SK-MEL-5 (cell line): ENCODE data around the gene DDX24. TPM values are rescaled to one million over a fixed set of nuclear protein-coding genes. Genes with fewer than 3 reads are reported as not detected.

Experiments
- DNase-seq: peaks from one replicate; pipeline ENCODE4 v3.0.0-alpha.2; 2016; ENCODE audit warnings: low read depth, low spot score
- in situ Hi-C: cut with HindIII; loops from 2 replicates; pipeline ENCODE4 v1.10.0; 2016; ENCODE audit warnings: low sequenced_read_pairs, high pct_unique_total_duplicates, low pct_unique_long_range_greater_than_20kb
- total RNA-seq: library from RNA; depleted of rRNA; stranded (reverse); fragments of >200 nt; shearing (Covaris generic); gene quantifications from 2 replicates; pipeline ENCODE4 v1.2.3, GENCODE V29; 2014

The DDX24 gene
- total RNA-seq, 1 experiment from 2014 or later: 237 TPM

DNA sequence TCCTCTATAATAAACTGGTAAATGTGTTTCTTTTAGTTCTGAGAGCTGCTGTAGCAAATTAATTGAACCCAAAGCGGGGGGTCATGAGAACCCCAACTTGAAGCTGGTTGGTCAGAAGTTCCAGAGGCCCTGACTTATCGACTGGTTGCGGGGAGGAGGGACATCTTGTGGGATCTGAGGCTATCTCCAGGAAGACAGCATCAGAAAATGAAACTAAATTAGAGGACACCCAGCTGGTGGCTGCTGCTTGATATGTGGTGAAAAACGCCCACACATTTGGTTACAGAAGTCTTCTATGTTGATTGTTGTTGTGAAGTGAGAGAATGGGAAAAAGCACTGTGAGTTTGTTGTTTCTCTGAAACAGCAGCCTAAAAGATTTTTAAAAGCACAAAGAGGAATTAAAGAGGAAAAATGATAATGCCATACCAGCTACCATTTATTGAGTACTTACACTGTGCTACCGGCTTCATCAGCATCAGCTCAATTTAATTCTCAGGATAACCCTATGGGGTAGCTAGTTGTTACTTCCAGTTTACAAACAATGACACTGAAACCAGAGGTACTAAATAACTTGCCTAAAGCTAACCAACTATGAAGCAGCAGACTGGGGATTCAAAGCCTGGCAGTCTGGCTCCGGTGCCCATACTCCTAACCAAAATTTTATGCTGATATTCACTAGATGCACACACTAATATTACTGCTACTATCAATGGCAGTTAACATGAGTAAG, 24.3 kb downstream of the DDX24 start:
- DNase-seq: no peak
- in situ Hi-C loops: no loop called here

DNA sequence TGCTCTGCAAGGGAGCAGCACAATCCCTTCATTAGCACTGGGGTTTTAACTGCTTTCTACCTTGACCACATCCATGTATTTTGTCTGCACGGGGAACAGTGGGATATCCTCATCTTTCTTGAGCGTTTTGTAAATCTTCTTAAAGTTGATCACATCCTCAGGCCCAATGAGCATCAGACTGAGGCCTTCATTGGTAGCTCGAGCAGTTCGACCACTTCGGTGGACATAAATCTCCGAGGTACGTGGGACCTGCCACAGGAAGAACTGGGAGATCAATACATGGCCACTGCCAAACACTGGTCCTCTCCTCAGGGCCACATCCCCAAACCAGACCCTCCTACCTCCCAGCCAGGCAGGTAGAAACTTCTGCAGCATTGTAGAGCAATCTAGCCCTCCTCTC, 26.1 kb downstream of the DDX24 start:
- no peak for DNase-seq
- in situ Hi-C loops: no loop called here

DNA sequence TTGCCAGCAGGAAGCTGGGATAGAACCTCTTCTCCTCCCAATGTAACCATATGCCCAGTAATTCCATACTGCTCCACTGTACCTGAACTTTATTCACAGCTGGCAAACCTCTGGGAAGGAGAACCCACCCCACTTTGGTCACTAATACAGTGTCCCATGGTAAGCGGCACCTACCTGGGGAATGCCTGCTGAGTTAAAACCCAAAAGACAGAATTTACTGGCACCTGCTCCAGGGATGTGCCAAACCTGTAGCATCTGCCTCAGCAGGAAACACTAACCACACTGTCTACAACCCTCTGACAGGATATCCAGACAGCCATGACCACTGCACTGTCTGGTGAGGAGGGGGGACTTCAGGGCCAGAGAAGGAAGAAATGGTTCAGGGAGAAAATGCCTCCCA, 26.6 kb downstream of the DDX24 start:
- in situ Hi-C loops: no loop called here
- DNase-seq: no peak

DNA sequence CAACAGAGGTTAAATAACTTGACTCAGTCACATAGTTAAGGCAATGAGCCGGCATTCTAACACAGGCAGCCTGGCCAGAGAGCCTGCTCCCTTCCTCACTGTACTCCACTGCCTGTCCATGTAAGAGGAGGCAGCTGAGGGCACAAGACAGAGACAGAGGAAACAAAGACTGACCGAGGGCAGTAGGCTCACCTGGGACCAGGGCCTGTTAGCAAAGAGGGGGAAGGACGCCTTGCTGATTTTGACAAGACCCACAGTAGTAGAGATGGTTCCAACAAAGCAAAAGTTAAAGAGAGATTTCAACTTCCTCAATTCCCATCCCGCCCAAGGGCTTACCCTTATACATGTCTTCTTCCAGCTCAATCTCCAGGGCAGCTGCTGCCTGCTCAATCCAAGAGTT, 28.3 kb downstream of the DDX24 start:
- DNase-seq: no peak
- in situ Hi-C loops: no loop called here

DNA sequence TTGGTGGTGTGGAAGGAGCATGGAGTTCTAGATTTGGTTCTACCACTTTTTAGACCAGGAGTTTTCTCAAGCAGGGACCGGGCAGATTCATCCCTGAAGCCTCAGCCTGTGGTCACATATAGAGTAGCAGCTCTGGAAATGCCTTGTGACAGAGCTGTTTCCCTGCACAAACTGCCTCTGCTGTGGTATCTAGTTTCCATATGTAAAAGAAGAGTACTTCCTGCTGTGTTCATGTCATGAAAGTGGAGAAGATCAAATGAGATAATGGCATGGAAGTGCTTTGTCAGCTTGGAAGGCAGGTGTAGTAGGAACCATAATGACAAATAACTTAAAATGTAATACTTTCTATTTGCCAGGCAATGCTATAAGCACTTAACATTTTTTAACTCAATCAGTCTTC, 28.8 kb downstream of the DDX24 start:
- no peak for DNase-seq
- in situ Hi-C loops: no loop called here

DNA sequence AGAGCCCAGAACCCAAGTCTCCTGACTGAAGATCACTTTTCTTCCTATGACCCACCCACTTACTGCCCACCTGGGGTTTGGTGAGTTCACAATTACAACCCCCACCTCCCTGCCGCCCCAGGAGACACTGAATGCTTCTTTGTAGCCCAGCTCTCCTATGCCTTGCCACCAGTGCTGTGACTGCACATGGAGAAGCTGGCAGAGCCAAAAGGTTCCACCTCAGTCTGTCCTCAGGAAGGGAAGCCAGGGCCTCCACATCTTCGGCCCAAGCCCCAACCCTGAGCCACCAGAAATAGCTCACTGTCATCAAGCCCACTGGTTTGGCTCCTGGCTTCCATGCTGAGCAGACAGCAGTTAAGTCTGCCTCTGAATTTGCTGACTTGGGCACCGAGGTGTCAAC, 29.2 kb downstream of the DDX24 start:
- DNase-seq: no peak
- in situ Hi-C loops: no loop called here

DNA sequence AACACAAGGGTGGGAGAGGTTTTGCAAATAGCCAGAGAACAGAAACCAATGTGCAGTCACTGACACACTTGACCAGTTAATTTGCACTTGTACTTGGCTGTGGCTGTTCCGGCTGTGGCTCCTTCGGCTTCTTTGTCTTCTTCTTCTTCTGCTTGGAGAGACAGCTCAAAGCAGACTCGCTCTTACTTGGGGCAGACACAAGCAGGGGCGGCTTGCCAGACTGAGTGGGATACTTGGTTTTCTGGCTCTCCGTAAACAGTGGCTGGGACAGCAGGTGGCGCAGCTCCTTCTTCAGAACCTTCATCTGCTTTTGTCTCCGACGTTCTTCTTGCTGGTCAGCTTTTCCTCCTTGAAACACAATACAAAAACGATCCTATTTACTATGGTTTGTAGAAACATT, 29.9 kb downstream of the DDX24 start:
- in situ Hi-C loops: no loop called here
- DNase-seq: peak; percentile 66

DNA sequence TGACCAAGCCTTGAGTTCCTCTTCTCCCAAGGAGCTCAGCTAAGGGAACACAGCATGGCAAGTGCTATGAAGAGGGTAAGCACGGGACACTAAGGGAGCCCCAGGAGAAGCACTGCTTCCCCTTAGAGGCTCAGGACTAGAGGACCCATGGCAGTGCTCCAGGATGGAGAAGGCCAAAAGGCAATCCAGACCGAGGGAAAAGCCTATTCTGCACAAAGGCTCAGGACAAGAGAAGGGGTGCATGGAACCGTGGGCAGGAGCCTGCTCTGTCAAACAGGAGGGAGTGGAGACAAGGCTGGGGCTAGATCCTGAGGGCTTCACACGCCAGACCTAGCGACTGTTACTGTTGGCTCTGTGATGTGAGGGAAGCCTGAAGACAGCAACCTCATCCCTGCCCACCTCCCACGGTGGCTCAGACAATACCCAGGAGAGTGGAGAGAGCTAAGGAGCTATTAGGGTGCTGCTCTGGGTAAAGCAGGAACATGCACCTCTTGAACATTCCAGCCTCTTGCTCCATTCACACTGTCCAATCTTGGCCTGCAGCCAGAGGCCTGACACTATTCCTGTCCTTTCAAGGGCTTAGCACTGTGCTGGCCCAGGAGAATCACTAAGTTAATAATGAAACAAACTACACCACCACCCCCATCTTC, 30.6 kb downstream of the DDX24 start:
- in situ Hi-C loops: no loop called here
- no peak for DNase-seq

DNA sequence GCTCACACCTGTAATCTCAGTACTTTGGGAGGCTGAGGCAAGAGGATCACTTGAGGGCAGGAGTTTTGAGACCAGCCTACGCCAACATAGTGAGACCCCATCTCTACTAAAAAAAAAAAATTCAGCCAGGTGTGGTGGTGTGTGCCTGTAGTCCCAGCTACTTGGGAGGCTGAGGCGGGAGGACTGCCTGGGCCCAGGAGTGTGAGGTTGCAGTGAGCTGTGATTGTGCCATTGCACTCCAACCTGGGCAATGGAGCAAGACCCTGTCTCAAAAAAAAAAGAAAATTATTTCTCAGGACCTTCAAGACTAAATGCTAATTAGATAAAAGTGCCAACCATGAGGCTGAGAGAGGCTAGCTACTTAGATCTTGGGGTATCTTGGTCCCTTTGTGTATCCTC, 31.4 kb downstream of the DDX24 start:
- in situ Hi-C loops: loop anchor here (25.0 kb wide), 1 partner anchor 138 kb away; no protein-coding TSS in a partner anchor

DNA sequence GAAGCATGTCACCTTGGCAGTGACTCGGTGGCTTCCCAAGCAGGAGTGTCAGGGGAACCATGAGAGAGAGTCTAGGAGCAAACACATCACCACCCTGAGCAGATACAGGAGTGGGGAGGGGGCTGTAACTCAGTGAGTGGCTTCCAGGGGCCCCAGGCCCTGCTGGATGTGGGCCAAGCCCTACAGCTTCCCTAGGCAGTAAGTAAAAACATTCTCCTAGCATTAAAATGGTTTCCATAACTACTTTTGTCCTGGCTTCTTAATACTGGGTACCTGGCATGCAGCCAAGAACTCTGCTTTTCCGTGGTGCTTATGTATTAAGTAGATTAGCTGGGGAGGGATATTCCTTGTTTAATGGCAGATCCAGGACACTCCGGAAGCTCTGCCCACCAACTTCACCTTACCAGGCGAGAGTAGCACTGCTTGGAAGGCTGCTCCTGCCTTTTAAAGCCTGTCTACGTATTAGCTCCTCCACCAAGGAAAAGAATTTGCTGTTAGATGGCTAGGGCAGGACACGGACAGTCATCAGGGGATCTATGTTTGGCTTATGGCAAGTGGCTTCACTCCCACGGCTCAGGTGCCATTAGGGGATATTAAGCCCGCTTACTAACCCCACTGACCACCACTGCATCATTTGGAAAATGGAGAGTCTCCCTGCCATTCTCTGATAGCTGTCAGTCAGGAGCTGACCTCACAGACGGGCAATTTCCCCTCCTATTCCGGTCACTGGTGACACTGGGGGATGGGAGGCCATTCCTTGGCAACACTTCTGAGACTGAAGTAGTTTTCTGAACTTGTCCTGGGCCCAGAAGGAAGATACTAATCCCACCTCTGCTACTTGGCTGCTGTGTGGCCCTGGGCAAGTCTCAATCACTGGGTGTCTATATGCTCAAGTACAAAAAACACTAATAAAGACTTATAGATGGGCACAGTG, 32.0 kb downstream of the DDX24 start:
- DNase-seq: no peak
- in situ Hi-C loops: loop anchor here (25.0 kb wide), 1 partner anchor 138 kb away; no protein-coding TSS in a partner anchor

More for the DNA sequence above, 31.4 kb downstream of the DDX24 start:
- no peak for DNase-seq

DNA sequence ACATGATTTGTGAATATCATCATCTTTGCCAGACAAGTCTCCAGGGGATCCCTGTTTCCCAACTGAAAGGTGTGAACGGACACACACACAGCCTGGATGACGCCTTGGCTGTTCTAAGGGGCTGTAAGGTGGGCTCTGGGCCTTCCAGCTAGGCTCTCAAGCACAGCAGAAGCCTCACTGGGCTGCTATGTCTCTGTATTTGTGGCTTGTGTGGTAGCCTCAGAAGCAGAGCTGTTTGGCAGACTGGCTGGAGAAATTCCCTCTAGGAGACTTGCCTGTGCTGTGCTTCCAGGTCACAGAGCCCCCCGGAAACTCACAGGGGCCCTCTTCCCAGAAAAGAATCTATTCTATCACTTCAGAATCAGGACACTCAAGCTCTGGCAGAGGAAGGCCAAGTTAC, 33.4 kb downstream of the DDX24 start:
- in situ Hi-C loops: loop anchor here (25.0 kb wide), 1 partner anchor 140 kb away; no protein-coding TSS in a partner anchor
- DNase-seq: no peak

DNA sequence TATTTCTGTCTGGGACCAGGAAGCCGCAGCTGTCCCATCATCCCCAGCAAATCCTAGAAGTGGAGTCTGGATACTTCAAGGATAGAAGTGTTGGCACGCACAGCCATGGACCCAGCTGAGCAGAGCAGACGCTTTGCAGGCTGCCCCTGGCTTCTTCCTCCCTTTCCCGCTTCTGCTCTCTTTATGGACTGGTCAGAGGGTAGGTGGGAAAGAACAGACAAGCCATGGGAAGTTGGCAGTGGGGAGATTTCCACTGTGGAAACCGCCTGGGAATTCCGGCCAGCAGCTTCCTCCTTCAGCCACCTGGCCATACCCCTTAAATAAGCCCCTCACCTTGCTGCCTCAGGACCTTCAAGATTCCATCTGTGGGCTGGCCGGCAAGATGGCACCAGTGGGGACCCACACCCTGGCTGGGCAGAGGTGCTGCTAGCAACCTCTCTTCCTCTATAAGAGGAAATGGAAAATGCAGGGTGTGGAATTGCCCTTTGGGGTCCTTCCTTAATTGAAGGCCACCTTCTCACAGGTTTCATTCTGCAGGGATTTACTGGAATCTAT, 34.2 kb downstream of the DDX24 start:
- in situ Hi-C loops: loop anchor here (25.0 kb wide), 1 partner anchor 141 kb away; no protein-coding TSS in a partner anchor
- no peak for DNase-seq

DNA sequence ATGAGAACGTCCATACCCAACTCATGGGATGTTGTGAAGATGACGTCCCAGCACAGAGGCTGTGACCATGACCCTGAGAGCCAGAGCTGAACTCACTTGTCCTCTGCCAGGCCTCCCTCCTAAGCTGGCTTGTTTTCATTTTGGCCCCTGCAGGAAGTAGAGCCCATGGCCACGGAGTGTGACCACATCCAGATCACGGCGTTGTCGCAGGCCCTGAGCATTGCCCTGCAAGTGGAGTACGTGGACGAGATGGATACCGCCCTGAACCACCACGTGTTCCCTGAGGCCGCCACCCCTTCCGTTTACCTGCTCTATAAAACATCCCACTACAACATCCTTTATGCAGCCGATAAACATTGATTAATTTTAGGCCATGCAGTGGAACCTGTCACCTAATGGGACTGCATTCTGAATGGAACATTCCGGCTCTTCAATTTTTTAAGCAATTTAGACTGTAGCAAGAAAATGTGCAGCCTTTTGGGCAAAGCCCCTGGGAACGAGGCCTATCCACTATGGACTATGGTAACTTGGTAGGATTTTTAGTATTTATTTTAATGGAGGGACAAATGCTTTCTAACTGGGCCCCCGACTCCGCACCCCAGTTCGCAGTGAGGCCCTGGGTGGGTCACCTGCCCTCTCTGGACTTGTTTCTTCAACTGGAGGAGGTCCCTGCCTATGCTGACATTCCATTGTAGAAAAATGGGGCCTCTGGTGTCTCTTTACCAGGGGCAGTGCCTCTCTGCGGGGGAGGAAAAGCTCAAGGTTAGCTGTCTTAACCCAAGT, 35.2 kb downstream of the DDX24 start:
- DNase-seq: no peak
- in situ Hi-C loops: loop anchor here (25.0 kb wide), 1 partner anchor 142 kb away; no protein-coding TSS in a partner anchor

DNA sequence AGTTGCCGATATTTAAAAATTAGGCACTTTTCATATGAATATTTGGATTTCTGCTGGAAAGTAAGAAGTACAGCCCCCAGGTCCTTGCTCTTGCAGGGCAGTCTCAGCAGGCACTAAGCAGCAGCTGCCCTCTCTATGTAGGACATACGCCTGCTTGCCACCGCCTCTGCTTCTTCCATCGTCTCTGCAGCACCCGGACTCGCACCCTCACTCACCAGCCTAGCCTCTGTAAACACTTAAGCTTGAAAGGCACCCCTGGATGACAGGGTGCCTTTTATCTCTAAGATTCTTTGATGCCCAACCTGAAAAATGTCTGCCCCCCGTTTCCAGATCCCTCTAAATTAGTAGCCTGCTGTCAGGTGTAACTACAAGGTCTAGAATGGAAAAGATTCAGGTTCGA, 35.9 kb downstream of the DDX24 start:
- in situ Hi-C loops: loop anchor here (25.0 kb wide), 1 partner anchor 142 kb away; no protein-coding TSS in a partner anchor
- no peak for DNase-seq

DNA sequence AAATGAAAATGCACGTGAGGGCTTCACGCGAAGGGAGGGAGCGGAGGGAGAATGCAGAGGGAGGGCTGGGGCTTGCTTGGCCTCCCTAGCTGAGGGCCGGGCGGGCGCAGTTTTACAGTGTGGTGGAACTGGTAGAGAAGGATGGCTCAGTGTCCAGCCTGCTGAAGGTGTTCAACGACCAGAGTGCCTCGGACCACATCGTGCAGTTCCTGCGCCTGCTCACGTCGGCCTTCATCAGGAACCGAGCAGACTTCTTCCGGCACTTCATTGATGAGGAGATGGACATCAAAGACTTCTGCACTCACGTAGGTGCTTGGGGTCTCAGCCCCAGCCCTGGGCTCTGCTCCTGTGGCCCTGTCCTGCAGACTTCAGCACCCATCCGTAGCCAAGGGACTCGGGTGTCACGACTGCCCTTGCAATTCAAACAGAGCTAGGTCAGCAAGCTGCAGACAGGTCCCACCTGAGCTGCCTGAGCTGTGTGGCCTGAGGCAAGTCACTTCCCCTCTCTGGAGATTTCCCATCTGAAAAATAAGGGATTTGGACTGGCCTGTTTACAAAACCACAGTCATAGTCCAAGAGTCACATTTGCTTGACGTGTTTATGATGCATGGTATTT, 36.4 kb downstream of the DDX24 start:
- in situ Hi-C loops: loop anchor here (25.0 kb wide), 1 partner anchor 143 kb away; no protein-coding TSS in a partner anchor
- DNase-seq: no peak

DNA sequence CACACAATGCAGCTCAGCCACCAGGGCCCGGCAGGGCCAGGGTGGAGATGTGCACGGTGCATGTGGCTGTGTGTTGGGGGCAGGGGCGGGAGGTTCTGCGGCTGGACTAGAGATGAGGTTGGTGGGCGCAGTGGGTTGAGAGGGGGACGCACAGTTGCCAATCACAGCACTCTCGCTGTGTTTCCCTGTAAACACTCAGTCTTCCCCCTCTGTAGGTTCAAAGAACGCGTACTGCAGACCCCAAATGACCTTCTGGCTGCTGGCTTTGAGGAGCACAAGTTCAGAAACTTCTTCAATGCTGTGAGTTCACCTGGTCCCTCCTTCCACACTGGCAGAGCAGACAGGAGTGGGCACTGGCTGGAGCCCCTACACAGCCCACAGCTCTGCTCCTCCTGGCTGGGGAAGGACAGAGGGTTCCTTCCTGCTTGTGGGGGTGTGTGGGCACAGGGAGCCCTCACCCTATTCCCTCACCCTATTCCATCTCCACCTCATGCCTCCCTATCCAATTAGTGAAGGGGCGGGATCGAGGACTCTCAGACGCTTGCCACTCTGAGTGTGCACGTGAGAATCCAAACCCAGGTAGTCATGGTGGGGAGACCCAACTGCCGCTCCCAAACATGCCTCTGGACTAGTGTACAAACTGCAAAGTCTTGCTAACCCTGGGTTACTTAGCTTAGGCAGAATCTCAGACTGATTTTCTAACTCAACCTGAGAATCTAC, 37.1 kb downstream of the DDX24 start:
- in situ Hi-C loops: loop anchor here (25.0 kb wide), 1 partner anchor 143 kb away; no protein-coding TSS in a partner anchor
- DNase-seq: no peak
